GM18858 (cell line): ENCODE results near the gene OR4C6.

Experiments
- ATAC-seq: cut with Tn5 transposase; IDR thresholded peaks from one replicate; pipeline ENCODE4 v1.9.1; 2021; ENCODE audit not compliant: unreplicated experiment

The OR4C6 gene

GRCh38 chr11:55661901-55662300 is at the start of gene OR4C6:
Gene OR4C6 (plus strand): TSS chr11:55662201. CDS start chr11:55665167, 2,966 bp downstream.
- ATAC-seq, result no peak

DNA sequence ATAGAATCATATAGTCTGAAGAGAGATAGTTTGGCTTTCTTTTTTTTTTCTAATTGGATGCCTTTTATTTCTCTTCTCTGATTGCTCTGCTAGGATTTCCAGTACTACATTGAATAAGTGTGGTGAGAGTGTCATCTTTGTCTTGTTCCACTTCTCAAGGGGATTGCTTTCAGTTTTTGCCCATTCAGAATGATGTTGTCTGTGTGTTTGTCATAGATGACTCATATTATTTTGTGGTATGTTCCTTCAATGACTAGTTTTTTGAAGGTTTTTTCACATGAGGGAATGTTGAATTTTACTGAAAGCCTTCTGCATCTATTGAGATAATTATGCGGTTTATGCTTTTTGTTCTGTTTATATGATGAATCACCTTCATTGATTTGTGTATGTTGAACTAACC is 37.5 kb upstream of the OR4C6 start:
- ATAC-seq, result no peak

- ATAC-seq, result no peak
Observed at GRCh38 chr11:55634813-55635212, 27.2 kb upstream of the OR4C6 start, which contains the start of gene OR4P4. Gene OR4P4 (plus strand): TSS chr11:55635113.

DNA sequence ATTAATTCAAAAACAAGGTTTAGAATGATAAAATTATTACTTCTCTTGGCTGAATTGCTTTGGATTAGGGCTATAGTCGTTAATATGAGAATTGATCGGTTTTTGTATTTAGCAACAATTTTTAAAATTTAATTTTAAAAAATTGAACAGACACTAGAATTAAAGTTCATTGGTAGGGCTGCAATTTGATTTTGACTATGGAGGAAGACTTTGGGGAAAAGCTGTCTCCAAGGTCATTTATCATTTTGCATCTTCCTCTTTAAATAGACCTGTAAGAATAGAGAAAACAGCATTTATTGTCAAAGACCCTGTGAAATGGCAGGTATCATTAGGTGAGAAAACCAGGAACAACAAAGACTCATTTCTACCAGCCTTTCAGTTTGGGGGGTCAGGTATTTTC is 14.0 kb upstream of the OR4C6 start, which contains the start of gene OR4S2:
TSS of gene OR4S2 (plus strand) at position 301 of the 400 bp plus-strand sequence. CDS start 2,577 bp downstream, outside the sequence.
- ATAC-seq, result no peak

DNA sequence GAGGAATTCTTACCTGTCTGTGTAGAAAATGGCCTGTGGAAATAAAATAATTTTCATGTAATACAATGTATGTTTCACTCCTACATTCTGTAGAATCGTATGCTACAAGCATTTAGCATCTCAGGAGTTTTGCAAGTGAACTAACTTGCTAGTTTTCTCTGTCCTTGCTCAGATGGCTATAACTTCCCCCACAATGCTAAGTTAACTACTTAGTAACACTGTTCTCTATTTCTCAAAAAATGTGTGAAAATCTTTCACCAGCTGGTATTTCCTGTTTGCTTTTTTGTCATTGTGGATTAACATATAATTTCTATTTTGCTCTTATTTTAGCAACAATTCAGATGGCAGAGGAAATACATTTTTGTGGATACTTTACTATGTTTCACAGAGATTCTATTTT is 9.4 kb upstream of the OR4C6 start:
- ATAC-seq, result no peak

GRCh38 chr11:55655096-55655495 is 6.9 kb upstream of the OR4C6 start:
- ATAC-seq, result no peak

DNA sequence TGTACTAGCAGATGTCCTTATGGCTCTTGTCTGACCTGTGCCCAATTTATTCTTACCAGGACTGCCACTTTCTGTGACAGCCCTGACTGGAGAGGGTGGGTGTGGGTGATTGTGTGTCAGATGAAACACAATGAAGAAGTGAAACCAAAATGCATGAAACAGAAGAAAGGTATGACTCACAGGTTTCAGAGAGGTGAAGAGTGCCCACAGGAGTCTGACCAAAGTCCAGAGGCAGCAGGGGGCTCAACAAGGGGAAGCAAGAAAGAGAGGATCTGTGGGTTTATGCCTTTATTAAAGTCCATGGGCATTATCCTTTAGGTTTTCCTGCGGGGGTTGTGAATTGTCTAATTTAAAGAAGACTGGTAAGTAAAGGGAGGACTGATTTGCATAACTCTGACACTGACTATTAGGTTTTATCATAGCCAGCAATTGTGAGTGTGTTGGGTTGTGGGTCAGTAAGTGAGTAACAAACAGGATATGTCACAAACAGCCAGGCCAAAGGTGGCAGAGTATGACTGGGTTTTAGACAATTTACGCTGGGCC is 3.9 kb upstream of the OR4C6 start:
- peak; percentile 96 for ATAC-seq

DNA sequence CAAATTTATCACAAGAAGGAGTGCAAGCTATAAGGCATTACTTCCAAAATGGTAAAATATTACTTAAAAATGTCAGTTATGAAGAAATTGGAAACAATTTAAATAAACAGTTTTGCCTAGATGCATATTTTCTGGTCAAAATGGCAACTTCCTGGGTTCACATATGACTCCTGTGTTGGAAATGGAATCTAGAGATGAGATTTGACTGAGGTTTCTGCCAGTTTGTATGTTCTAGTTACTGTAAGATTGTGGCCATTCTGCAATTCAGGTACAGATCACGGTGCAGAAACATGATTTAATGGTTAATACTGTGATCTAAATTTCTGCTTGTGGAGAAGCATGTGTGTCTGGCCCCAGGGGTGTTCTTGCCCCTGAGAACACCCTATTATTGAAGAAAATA is 3.4 kb upstream of the OR4C6 start:
- ATAC-seq, result peak; percentile 28

DNA sequence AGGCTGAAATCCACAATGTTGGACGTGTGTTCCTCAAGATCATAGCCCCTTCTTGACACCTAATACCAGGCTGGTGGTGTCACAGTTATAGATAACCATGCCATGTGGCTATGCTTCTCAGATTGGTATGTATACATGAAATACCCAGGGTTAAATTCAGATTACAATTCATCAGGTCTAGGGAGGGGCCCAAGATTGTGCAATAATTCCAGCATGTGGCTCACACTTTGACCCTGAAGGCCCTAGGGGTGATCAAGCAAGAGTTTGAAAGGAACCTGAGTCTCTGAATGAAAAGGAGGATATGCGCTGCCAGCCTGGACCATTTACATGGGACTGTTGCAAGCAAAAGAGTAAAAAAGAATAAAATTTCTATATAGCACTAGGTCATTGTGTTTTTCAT is 7.4 kb downstream of the OR4C6 start:
- no peak for ATAC-seq

GRCh38 chr11:55673860-55674259 is 11.9 kb downstream of the OR4C6 start:
- ATAC-seq, result no peak

- ATAC-seq, result peak; percentile 92
Observed at GRCh38 chr11:55697817-55698216, 35.8 kb downstream of the OR4C6 start.

DNA sequence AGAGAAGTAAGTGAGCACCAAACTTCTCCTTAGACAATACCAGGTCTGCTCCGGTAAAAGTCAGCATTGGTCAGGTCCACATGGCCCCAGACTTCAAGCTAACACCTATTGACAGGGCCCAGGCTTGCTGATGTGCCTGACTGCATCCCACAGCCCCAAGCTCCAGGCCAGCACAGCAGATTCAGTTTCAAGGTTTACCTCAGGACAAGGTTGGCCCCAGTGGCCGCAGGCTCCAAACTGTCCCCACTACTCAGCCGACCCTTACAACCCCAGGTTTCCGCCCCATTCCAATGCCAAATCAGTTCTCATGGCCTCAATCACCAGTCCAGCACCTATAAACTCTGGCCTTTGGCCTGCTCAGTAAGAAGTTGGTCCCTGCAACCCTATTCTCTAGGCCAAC is 39.4 kb downstream of the OR4C6 start:
- no peak for ATAC-seq

- peak; percentile 51 for ATAC-seq
Observed at GRCh38 chr11:55707029-55707428, 45.0 kb downstream of the OR4C6 start.

GRCh38 chr11:55714982-55715888 is 53.2 kb downstream of the OR4C6 start:
- ATAC-seq, result no peak
